Retinal pigment epithelial cell (primary cell): ENCODE data around the gene CEP41.

Experiments
- DNase-seq: peaks from one replicate; pipeline ENCODE4 v3.0.0-alpha.2; 2010; ENCODE audit warnings: low read depth
- H3K4me3 ChIP-seq: 2 replicates; pipeline ENCODE4 v1.5.1; 2011; ENCODE audit warnings: mild to moderate bottlenecking, low read length, control low read depth, moderate library complexity
- CTCF ChIP-seq: conservative IDR thresholded peaks from 2 replicates; pipeline ENCODE4 v1.5.1; 2011; ENCODE audit warnings: low read depth, low read length, control low read depth, inconsistent platforms

Gene CEP41

GRCh38 chr7:130413201-130413600 lies 27.6 kb downstream of the CEP41 start:
- DNase-seq = no peak
- TF ChIP-seq CTCF = no peak
- no peak overlapping the region for H3K4me3 ChIP-seq

- DNase-seq = no peak
- no peak overlapping the region for H3K4me3 ChIP-seq
- TF ChIP-seq CTCF = no peak
Observed at GRCh38 chr7:130410868-130411541, 29.8 kb downstream of the CEP41 start.

- no peak overlapping the region for H3K4me3 ChIP-seq
- DNase-seq = no peak
- no peak for TF ChIP-seq CTCF
Observed at GRCh38 chr7:130409712-130410072, 31.1 kb downstream of the CEP41 start.

GRCh38 chr7:130409067-130409711 lies 31.6 kb downstream of the CEP41 start:
- H3K4me3 ChIP-seq = no peak overlapping the region
- no peak for TF ChIP-seq CTCF
- DNase-seq = no peak

GRCh38 chr7:130405003-130405402 lies 35.8 kb downstream of the CEP41 start:
- no peak for DNase-seq
- TF ChIP-seq CTCF = no peak
- H3K4me3 ChIP-seq = no peak overlapping the region

- DNase-seq = no peak
- TF ChIP-seq CTCF = no peak
- no peak overlapping the region for H3K4me3 ChIP-seq
Observed at GRCh38 chr7:130401578-130401977, 39.2 kb downstream of the CEP41 start.

GRCh38 chr7:130401101-130401500 lies 39.7 kb downstream of the CEP41 start:
- no peak for DNase-seq
- TF ChIP-seq CTCF = no peak
- no peak overlapping the region for H3K4me3 ChIP-seq
